Activated CD8-positive, alpha-beta memory T cell treated with anti-CD3 and anti-CD28 coated beads for 4 hours (primary cell): ENCODE measurements around the gene PDE4D.

Experiments
- DNase-seq, 2 donors: peaks; one replicate each; pipeline ENCODE4 v3.0.0-alpha.2; 2020; ENCODE audit warnings: low read depth in 2 of 2

The PDE4D gene

DNA sequence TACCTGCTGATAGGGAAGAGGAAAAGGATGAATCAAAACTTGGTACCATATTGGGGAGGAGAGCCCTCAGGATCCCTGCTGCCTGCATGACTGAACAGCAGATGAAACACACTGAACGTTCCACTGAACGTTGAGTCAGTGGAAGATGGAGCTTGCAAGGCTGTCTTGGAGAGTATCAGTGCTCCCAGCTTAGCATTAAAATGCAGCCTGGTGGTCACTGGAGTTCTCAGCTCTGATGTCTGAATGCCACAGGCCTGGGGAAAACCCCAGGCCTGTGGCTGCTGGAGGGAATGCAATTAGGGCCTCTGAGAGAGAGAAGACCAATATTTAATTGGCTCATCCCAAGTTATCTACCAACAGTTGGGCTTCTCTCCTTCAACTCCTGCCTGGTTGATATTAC, 54.5 kb downstream of the PDE4D start:
- DNase-seq: no peak

DNA sequence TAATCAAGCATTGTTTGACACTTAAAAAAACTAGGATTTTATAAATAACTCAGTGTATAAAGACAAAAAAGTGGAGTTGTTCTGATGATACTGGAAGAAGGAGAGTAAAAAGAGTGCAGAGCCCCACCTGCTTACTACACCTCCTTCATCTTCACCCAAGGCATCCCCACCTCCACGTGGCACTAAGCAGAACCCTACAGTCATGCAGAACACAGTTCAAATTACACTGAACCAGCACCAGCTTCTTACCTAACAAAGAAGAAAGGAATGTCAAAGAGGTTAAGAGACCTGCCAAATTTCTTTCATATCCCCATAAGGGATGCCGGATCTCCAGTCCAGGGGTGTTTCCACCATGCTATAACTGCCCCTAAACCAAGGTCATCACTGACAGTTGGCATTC, 55.5 kb downstream of the PDE4D start:
- DNase-seq: no peak

DNA sequence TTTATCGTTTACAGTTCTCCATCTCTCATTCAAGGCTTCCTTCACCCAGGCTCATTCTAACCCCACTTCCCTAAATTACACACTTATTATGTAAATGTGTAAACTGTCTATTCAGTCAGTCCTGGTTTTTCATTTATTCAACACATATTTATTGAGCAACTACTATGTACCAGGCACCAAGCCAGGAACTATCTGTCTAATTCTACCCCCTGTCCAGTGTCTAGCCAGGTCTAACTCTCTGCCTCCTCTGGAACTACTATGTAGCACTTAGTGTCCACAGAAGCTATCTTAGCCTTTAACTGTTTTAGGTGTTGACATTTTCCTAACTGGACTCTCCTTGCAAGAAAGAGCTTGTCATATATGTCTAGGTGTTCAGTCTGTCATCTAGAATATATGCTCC, 56.5 kb downstream of the PDE4D start:
- no peak for DNase-seq

DNA sequence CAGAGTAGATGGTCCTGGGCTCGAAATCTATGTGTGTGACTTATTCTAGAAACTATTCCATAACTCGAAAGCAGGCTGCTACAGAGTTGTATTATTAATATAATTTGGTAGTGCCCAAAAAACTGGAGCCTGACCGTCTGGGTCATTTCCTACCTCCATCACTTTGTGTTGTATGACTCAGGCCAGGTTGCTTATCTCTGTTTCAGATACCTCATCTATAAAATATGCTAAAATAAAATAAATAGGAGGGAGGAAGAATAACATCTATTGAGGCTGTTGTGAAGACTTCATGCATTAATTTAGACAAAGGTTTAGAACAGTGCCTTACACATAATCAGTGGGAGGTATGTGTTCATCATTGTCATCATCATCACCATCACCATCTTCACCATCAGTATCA, 57.7 kb downstream of the PDE4D start:
- DNase-seq: no peak

DNA sequence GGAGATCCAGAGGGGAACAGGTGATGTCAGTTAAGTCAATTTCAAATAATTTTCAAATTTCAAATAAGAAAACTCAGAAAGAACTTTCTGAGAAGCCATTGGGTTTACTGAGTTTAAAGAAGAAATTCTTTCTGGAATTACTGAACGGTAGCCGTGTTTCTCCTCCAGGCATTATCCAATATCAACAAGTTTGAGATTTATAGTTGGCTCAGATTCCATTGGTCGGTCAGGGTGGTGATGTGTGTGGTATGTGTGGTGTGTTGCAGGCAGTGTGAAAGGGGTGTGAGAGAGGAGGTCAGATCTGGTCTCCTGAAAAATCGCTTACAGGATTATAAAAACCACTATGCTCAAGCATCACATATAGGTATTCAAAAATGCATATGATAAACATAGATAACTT, 60.1 kb downstream of the PDE4D start:
- DNase-seq: no peak

DNA sequence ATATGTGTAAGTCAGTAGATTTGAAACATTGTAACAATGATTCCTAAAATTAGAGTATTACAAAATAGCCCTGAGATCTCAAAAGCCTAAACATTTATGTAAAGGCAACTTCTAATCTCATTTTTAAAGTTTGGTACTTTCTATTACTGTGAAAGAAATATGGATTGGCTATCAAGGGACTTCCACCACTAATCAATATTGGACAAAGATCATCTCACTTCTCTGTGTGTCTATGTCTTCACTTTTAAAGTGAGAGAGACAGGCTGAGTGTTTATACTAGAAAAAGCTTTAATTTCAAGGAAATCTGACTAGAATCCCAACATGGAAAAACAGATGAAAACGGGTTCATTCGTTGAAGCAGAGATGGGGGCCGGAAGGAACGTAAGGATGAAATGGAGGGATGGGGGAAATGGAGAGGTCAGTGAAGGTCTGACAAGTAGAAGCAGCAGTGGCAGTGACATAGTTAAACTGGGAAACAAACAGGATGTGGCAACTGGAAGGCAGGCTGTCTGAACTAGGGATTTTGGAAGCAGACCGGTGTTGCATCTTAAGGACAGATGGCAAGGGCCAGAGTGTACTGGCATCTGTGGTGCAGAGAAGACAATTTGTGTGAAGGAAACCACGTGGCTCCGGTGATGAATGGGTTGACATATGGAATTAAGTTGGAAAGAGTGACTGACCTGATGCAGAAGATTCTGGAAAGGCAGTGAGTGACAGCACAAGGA, 60.8 kb downstream of the PDE4D start:
- DNase-seq: no peak

DNA sequence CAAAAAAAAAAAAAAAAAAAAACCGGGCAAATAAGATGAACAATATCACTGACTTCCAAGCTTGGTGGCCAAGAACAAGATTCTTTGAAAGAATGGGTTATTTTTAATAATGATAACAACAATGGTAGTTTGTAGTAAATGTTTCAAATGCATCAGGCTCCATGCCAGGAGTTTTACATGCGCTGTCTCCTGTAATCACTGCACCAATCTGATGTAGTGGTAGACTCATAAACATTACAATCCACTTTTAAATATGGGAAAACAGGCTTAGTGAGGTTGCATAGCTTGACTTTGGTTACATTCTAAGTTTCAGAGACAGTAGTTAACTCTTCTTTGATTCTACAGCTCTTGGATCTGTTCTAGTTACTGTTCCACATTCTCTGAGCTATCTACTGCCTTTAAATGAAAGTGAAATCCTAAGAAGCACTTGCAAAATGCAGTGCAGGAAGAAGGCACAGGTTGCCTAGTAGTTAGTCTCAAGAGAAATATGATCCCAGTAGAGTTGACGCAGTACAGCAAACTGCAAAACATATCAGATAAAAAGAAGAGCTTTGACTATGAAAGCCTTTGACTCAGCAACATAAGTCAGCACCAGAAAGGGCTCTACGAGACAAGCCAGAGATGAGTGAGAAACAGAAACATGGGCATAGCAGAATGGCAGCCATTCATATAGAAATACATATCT, 62.1 kb downstream of the PDE4D start:
- DNase-seq: no peak

DNA sequence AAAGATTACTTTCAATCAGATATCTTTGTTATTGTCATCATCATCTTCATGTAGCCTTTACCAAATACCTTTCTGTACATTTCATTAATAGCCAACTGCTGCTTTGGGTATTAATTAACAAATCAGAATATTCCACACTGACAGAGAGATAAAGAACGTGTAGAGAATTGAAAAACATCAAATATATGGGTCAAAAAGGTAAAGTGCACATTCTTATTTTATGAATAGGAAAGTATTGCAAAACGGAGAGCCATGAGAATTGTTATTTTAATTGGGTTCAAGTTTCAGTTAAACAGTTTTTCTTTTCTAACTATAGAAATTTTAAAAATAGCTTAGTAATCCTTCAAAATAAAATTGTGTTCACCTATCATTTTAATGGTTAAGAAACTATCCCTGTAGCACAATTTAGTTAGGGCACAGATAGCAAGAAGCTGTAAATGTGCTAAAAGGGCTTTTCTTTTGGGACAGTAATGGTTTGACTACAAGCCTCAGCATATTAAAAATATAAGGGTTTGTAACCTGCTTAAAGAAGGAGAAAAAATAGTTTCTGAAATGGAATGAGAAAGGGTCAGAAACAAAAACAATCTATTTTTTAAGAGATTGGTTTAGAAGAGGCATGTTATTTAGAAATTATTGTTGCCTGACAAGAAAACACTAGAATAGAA, 62.9 kb downstream of the PDE4D start:
- no peak for DNase-seq

DNA sequence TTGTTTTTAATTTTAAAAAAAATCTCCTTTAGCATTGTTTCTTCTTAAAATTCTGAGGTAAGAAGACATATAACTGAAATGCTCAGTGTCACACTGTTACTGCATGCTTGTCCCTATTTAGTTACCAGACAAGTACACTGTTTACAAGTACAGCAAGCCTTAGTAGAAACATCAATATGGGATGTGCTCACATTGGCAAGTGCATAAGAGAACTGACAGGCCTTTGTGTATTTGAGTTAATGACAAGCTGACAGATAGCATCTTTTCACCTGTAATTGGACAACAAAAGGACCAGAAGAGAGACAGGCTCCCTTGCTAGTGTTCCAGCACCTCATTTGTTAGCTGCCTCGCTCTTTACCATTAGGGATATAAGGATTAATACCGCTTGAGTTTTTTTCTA, 63.6 kb downstream of the PDE4D start:
- DNase-seq: no peak

DNA sequence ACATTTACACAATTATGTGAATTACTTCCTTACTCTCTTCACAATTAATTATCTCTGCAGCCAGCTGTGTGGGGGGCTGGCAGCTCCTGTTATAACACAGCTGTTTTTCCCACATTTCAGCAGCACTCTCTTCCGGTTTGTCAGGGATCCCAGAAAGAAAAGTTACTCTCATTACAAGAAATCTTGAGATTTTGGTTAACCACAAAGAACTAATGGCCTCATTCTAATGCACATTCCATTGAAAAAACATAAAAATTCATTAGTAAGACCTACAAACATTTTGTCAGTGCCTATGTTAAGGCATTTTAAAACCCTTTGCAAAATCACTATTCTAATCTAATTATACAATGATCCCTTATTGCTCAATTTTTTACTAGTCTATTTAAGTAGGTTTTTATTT, 64.1 kb downstream of the PDE4D start:
- no peak for DNase-seq

DNA sequence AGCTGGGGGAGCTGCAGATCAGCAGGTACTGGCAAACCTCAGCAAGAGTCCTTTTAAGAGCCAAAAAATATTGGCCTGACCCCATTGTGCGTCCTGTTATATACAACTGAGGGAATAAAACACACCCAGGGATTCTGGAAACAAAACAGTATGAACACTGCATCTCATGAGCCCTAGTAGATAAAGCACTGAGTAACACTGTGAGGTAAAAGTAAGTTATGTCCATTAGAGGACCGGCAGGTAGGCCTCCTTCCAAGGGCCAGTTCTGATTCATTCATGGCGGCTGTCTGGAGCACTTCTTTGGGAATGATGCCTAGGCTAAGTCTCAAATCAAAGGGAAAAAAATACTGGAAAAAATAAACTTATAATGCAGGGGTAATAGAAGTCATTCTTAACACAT, 64.9 kb downstream of the PDE4D start:
- no peak for DNase-seq

DNA sequence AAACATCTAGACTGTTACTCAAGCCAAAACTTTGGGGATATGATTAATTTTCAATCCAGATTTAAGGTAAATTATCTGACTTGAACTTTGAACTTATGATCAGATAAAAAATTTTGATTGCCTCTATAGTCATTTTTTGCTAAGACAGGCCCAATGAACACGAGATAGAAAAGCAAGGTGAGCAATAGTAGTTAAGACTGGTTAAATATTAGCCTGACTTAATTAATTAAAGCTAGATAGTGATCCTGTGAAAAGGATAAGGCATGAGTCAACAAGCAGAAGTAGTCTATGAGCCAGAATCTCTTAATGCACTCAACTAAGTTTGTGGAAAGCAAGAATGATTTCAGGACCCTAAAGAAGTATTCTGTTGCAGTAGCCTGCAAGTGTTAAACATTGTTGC, 66.5 kb downstream of the PDE4D start:
- no peak for DNase-seq

DNA sequence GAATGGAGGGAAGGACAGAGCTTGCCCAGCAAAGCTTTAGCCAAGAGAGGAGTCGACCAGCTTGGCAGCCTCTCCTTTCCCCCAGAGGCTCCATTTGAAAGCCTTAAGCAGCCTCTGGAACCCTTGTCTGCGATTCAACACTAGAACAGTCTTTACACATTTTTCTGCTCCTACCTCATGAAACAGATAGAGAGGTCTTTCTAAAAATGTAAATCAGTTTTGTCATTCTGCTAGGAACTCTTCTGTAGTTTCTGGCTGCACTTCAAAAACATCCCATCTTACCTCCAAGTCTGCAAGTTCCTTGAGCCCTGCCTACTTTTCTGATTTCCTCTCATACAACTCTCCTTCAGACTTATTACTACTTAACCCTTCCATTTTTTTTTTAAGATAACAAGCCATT, 70.1 kb downstream of the PDE4D start:
- DNase-seq: no peak

DNA sequence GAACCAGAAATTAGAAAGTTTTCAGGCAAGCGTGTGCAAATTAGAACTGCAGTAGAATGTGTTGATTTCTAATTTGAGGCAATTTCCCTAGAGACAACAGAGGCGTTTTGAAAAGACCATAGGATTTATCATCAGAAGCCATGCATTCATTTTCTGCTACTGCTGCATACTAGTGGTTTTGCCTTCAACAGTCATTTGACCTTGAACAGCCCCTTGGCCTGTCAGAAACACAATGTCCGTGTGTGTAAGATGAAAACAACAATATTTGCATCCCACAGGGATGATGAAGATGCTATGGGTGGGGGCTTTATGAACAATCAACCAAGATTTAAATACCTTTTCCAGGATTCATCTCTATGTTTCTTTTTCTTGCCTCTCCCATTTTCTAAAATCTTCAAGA, 73.7 kb downstream of the PDE4D start:
- no peak for DNase-seq

DNA sequence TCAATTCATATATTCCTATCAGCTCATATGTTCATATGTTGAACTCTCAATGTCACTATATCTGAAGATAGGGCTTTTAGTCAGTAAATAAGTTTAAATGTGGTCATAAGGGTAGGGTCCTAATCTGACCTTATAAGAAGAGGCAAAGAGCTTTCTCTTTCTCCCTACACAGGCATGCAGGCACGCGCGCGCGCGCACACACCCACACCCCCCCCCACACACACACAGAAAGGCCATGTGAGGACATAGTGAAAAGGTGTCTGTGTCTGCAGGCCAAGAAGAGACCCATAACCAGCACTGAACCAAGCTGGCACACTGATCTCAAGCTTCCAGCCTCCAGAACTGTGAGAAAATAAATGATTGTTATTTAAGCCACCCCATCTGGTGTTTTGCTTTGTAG, 76.0 kb downstream of the PDE4D start:
- DNase-seq: no peak

DNA sequence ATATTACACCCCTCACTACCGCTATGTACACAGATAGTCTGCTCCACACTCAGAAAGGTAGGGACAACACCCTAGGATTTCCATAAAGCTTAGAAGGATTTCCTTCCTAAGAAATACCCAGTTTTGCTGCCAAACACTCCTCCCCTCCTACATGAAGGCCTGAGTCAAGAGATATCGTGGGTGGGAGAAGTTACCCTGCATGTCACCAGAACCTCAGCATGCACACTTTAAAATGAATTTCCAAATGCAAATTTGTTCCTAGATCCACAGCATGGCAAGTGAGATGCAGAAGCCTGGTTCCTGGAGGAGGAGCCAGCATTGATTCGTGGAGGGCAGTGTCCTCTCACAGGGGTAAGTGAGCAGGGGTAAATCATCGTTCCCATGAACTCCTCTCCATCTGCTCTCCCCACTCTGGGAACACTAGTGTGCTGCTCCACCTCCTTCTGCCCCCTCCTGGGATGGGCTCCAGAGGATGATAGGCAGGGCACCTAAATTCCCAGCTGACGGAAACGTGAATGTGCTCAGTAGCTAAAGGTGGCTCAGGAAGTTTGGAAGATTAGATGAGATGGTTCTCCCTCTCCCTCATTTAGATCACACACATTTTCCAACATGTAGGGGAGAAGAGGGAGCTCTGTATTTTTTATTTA, 76.7 kb downstream of the PDE4D start:
- no peak for DNase-seq

DNA sequence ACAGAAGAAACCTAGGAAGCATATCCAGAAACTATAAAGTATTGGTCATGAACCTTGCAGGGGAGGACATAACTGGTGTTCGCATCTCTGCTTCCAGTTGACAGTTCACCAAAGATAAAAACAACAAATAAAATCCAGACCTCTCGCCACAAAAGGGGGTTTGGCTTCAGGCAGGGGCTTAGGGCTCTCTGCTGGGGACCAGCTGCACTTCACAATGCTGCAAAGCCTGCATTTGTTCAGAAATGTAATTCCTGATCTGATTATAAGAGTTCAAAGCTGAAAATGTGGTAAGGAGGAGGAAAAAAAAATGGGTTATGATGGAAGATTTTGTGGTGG, 79.0 kb downstream of the PDE4D start:
- no peak for DNase-seq

DNA sequence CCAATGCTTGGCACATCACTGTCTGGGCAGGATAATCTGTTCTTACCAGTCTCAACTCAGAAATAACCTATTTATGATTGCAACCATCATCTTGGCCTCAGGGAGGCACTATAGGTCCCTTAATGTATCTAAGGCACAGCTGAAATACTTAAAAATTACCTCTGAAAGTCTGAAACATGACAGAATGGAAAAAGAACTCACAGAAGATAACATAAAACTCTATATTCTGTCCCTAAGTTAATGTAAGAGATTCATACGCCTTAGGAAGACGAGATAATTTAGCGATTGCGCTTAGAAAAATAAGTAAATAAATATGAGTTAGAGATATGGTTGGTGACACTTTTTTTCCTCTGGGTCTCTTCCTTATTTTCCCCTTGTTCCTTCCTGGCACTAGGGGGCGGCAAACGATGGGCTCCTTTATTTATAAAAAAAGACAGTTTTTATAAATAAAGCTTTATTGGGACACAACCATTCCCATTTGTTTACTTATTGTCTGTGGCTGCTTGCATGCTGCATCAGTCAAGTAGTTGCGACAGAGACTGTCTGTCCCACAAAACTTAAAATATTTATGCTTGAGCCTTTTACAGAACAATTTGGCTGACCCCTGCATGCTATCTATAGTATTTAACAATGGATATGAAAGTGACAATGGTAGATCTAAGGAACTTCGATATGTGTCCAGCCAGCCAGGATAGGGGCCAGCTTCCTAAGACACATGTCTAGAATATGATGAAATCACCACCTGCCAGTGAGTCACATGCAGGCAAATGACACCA, 79.6 kb downstream of the PDE4D start:
- DNase-seq: no peak

DNA sequence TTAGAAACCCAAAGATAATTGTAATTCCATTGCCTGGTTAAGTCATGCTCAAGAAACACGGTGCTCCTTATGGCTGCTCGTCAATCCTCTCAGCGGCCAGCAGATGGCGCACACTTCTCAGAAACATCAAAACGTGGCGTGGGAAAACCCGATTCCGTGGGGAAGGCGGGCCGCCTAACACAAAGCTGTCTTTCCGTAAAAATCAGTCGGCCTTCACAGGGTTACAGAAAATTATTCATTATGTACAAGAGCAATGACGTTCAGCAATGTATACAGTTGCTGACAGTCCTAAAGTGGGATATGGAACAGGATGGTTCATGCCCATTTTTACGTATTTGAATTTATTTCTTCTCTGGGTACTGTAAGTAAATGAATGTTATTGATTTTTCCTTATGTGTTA, 83.5 kb downstream of the PDE4D start:
- DNase-seq: peak; percentile 16 to 33

DNA sequence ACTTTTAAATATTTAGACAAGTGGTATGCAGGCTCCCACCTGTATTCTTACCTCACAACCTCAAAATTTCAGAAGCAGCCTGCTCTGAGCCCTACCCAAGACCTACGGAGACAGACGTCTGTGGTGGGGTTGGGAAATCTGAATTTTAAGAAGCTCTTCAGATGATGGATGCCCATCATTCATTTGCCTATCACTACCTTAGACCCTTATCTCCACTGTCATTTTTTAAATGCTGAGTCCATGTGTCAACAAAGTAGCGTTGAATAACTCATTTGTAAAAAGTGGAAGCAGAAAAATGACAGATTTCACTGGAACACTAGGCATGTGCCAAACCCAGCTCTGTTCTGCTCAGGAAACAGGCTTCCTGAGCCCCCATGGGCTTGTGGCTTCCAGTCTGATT, 85.7 kb downstream of the PDE4D start:
- no peak for DNase-seq

DNA sequence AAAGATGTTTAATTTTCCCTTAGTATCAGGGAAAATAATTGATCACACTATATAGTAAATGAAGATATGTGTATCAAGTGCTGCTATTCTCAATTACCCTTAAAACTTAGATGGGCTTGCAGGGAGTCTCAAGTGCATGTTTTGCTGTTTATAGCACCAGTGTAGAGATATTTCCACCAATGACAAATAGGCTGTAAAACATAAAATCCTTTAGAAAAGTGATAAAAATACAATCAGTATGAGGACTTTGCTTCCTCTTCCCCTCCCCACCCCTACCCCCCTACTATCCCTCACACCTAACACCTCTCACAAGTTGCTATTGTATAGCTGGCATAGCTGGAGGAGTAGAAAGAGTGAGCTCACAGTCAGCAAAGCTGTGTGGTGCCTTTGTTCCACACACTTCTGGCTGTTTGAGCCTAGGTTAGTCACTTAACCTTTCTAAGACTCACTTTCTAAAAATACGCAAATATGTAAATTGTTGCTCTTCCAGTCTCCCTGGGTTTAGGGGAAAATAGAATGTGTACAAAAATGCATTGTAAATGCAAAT, 93.1 kb downstream of the PDE4D start:
- no peak for DNase-seq
